HEK293 (cell line): ENCODE measurements around the gene TMEM243.

Source experiments
- CTCF ChIA-PET: fragments of 350-600 bp; formaldehyde crosslinking; extraction: SDS; loops from one replicate; lab custom pipeline; 2021; ENCODE audit warnings: antibody characterized with exemption; lab: Yijun Ruan, JAX
- POLR2A ChIA-PET: fragments of 300-600 bp; formaldehyde crosslinking; extraction: SDS; loops from one replicate; lab custom pipeline; 2020; ENCODE audit warnings: antibody characterized with exemption, inconsistent platforms; lab: Yijun Ruan, JAX
- H3K27ac ChIP-seq: fragments of 200-500 bp; sonication (Bioruptor generic); 2 replicates; pipeline ENCODE4 v1.5.1; 2014; ENCODE audit warnings: low read depth, low read length, control low read depth, inconsistent platforms; ENCODE audit errors: extremely low read depth
- H3K36me3 ChIP-seq, 2 experiments: fragments of 200-500 bp in 1 of 2; sonication (Bioruptor generic) in 1 of 2; 1 replicate in 1 of 2; 2 replicates in 1 of 2; pipeline ENCODE4 v1.5.1; 2014 to 2017; ENCODE audit warnings: inconsistent platforms in 2 of 2, low read length in 2 of 2; ENCODE audit not compliant: control insufficient read depth in 2 of 2, insufficient read depth in 1 of 2
- H3K4me1 ChIP-seq: fragments of 200-500 bp; sonication (Bioruptor generic); 2 replicates; pipeline ENCODE4 v1.5.1; 2014; ENCODE audit warnings: mild to moderate bottlenecking, low read length, inconsistent platforms; ENCODE audit not compliant: control insufficient read depth, insufficient read depth
- H3K4me3 ChIP-seq: 2 replicates; pipeline ENCODE4 v1.5.1; 2011; ENCODE audit warnings: low read depth, mild to moderate bottlenecking, control low read depth, low read length, moderate library complexity
- H3K9me3 ChIP-seq: fragments of 200-500 bp; sonication (Bioruptor generic); 2 replicates; pipeline ENCODE4 v1.5.1; 2014; ENCODE audit warnings: low read depth, low read length, inconsistent platforms; ENCODE audit not compliant: control insufficient read depth, insufficient read depth
- GLIS1 ChIP-seq: fragments of 450-650 bp; formaldehyde crosslinking; IDR thresholded peaks from 2 replicates; pipeline ENCODE4 v1.5.1; 2016; ENCODE audit warnings: missing biosample characterization, missing genetic modification characterization
- KLF1 ChIP-seq: fragments of 450-650 bp; formaldehyde crosslinking; IDR thresholded peaks from 2 replicates; pipeline ENCODE4 v1.5.1; 2016; ENCODE audit warnings: missing biosample characterization, missing genetic modification characterization
- KLF16 ChIP-seq: fragments of 450-650 bp; formaldehyde crosslinking; IDR thresholded peaks from 2 replicates; pipeline ENCODE4 v1.5.1; 2017; ENCODE audit warnings: missing biosample characterization, missing genetic modification characterization
- KLF8 ChIP-seq: fragments of 450-650 bp; formaldehyde crosslinking; IDR thresholded peaks from 2 replicates; pipeline ENCODE4 v1.5.1; 2016; ENCODE audit warnings: missing biosample characterization, missing genetic modification characterization
- OSR2 ChIP-seq: fragments of 450-650 bp; formaldehyde crosslinking; IDR thresholded peaks from 2 replicates; pipeline ENCODE4 v1.5.1; 2016; ENCODE audit warnings: missing biosample characterization, missing genetic modification characterization
- SP7 ChIP-seq: fragments of 450-650 bp; formaldehyde crosslinking; IDR thresholded peaks from 2 replicates; pipeline ENCODE4 v1.5.1; 2016; ENCODE audit warnings: missing biosample characterization, missing genetic modification characterization
- TRIM28 ChIP-seq: IDR thresholded peaks from 2 replicates; pipeline ENCODE4 v1.6.1; 2011; ENCODE audit warnings: low read length, control low read depth, borderline replicate concordance
- ZBTB8A ChIP-seq: fragments of 450-650 bp; formaldehyde crosslinking; IDR thresholded peaks from 2 replicates; pipeline ENCODE4 v1.5.1; 2016; ENCODE audit warnings: missing biosample characterization, missing genetic modification characterization
- ZNF10 ChIP-seq: fragments of 450-650 bp; formaldehyde crosslinking; IDR thresholded peaks from 2 replicates; pipeline ENCODE4 v1.5.1; 2017; ENCODE audit warnings: missing biosample characterization, missing genetic modification characterization
- ZNF133 ChIP-seq: fragments of 450-650 bp; formaldehyde crosslinking; IDR thresholded peaks from 2 replicates; pipeline ENCODE4 v1.5.1; 2016; ENCODE audit warnings: missing biosample characterization, missing genetic modification characterization
- ZNF138 ChIP-seq: fragments of 450-650 bp; formaldehyde crosslinking; IDR thresholded peaks from 2 replicates; pipeline ENCODE4 v1.5.1; 2016; ENCODE audit warnings: missing biosample characterization, missing genetic modification characterization, borderline replicate concordance
- ZNF175 ChIP-seq: fragments of 450-650 bp; formaldehyde crosslinking; IDR thresholded peaks from 2 replicates; pipeline ENCODE4 v1.5.1; 2016; ENCODE audit warnings: missing biosample characterization, missing genetic modification characterization
- ZNF2 ChIP-seq: fragments of 450-650 bp; formaldehyde crosslinking; IDR thresholded peaks from 2 replicates; pipeline ENCODE4 v1.5.1; 2016; ENCODE audit warnings: missing biosample characterization, missing genetic modification characterization
- ZNF23 ChIP-seq: fragments of 450-650 bp; formaldehyde crosslinking; IDR thresholded peaks from 2 replicates; pipeline ENCODE4 v1.5.1; 2016; ENCODE audit warnings: missing biosample characterization, missing genetic modification characterization, borderline replicate concordance
- ZNF274 ChIP-seq, 2 experiments: fragments of 200-500 bp in 1 of 2; fragments of 450-650 bp in 1 of 2; sonication (Bioruptor generic) in 1 of 2; formaldehyde crosslinking in 1 of 2; IDR thresholded peaks; 2 replicates each; pipeline versions ENCODE4 v1.5.1 to v1.6.1; 2014 to 2016; ENCODE audit warnings: borderline replicate concordance in 1 of 2, inconsistent platforms in 1 of 2, low read length in 1 of 2, missing biosample characterization in 1 of 2, missing genetic modification characterization in 1 of 2
- ZNF311 ChIP-seq: fragments of 450-650 bp; formaldehyde crosslinking; IDR thresholded peaks from 2 replicates; pipeline ENCODE4 v1.5.1; 2017; ENCODE audit warnings: missing biosample characterization, missing genetic modification characterization, borderline replicate concordance
- ZNF324 ChIP-seq: fragments of 450-650 bp; formaldehyde crosslinking; IDR thresholded peaks from 2 replicates; pipeline ENCODE4 v1.5.1; 2016; ENCODE audit warnings: missing biosample characterization, missing genetic modification characterization
- ZNF335 ChIP-seq: fragments of 450-650 bp; formaldehyde crosslinking; conservative IDR thresholded peaks from 2 replicates; pipeline ENCODE4 v1.5.1; 2016; ENCODE audit warnings: missing biosample characterization, missing genetic modification characterization
- ZNF394 ChIP-seq: fragments of 450-650 bp; formaldehyde crosslinking; IDR thresholded peaks from 2 replicates; pipeline ENCODE4 v1.5.1; 2016; ENCODE audit warnings: missing biosample characterization, missing genetic modification characterization, mild to moderate bottlenecking, moderate library complexity, borderline replicate concordance
- ZNF473 ChIP-seq: fragments of 450-650 bp; formaldehyde crosslinking; IDR thresholded peaks from 2 replicates; pipeline ENCODE4 v1.5.1; 2017; ENCODE audit warnings: missing biosample characterization, missing genetic modification characterization
- ZNF530 ChIP-seq: fragments of 450-650 bp; formaldehyde crosslinking; IDR thresholded peaks from 2 replicates; pipeline ENCODE4 v1.5.1; 2016; ENCODE audit warnings: low read depth, missing biosample characterization, missing genetic modification characterization
- ZNF660 ChIP-seq: fragments of 450-650 bp; IDR thresholded peaks from 2 replicates; pipeline ENCODE4 v1.5.1; 2018; ENCODE audit warnings: missing biosample characterization, mild to moderate bottlenecking, missing genetic modification characterization
- ZNF701 ChIP-seq: fragments of 450-650 bp; formaldehyde crosslinking; IDR thresholded peaks from 2 replicates; pipeline ENCODE4 v1.5.1; 2016; ENCODE audit warnings: missing biosample characterization, missing genetic modification characterization
- ZNF747 ChIP-seq: fragments of 450-650 bp; formaldehyde crosslinking; IDR thresholded peaks from 2 replicates; pipeline ENCODE4 v1.5.1; 2016; ENCODE audit warnings: missing biosample characterization, missing genetic modification characterization
- TF ChIP-seq, protein P1 (sequence below): fragments of 450-650 bp; formaldehyde crosslinking; IDR thresholded peaks from 2 replicates; pipeline ENCODE4 v1.5.1; 2016; ENCODE audit warnings: missing biosample characterization, missing genetic modification characterization

Gene TMEM243

DNA sequence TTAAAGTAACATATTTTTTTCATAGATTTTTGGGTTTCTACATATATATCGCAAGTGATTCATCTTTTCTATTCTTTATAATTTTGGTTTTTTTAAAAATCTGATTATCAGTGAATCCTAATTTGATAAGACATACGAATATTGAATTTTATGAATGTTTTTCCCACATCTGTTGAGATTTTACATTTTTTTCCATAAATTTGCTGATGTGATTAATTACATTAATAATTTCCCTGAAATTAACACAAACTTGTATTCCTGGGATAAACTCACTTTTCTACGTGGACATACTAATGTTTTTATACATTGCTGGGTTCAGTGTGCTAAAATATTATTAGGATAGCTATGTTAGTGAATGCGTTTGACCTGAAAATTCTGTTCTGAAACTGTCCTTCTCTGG, 41.2 kb downstream of the TMEM243 start:
- Histone ChIP-seq H3K4me1 (no peaks in the 10 kb centered on the region), H3K36me3 (peaks cover 58 to 76% of the 10 kb centered on the region in 2 experiments), H3K9me3 (no peaks in the 10 kb centered on the region), H3K27ac (no peak overlapping the region), H3K4me3 (no peak overlapping the region)
- TF ChIP-seq KLF8 (tag by site-specific recombination) = no peak
- no peak for TF ChIP-seq KLF16 (tag by site-specific recombination)
- TF ChIP-seq ZNF10 (tag by site-specific recombination) = no peak
- TF ChIP-seq, protein P1, sequence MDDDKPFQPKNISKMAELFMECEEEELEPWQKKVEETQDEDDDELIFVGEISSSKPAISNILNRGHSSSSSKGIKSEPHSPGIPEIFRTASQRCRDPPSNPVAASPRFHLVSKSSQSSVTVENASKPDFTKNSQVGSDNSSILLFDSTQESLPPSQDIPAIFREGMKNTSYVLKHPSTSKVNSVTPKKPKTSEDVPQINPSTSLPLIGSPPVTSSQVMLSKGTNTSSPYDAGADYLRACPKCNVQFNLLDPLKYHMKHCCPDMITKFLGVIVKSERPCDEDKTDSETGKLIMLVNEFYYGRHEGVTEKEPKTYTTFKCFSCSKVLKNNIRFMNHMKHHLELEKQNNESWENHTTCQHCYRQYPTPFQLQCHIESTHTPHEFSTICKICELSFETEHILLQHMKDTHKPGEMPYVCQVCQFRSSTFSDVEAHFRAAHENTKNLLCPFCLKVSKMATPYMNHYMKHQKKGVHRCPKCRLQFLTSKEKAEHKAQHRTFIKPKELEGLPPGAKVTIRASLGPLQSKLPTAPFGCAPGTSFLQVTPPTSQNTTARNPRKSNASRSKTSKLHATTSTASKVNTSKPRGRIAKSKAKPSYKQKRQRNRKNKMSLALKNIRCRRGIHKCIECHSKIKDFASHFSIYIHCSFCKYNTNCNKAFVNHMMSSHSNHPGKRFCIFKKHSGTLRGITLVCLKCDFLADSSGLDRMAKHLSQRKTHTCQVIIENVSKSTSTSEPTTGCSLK = no peak
- no peak for TF ChIP-seq ZNF311 (tag by site-specific recombination)
- no peak for TF ChIP-seq KLF1 (tag by site-specific recombination)
- no peak for TF ChIP-seq ZNF23 (tag by site-specific recombination)
- TF ChIP-seq TRIM28 = no peak
- no peak for TF ChIP-seq ZNF138 (tag by site-specific recombination)
- ChIA-PET CTCF (no interaction called here), POLR2A (no interaction called here)

DNA sequence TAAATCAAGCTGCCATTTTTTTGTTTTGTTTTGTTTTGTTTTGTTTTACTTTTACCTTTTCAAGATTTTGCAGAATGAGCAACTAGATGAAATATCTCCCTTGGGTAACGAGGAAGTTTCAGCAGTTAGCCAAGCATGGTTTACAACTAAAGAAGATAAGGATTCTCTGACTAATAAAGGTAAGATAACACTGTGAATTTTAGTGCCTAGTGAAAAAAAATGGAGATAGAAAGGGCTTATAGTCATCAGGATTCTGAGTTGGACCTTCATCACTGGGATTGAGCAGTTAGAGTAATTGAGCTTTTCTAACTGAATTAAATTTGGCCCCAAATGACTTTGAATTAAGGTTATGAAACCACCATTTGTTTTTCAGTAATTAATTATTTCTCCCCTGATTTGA, 46.1 kb downstream of the TMEM243 start:
- Histone ChIP-seq H3K36me3 (peaks cover 62 to 90% of the 10 kb centered on the region in 2 experiments), H3K4me3 (no peak overlapping the region), H3K4me1 (no peaks in the 10 kb centered on the region), H3K27ac (no peak overlapping the region), H3K9me3 (no peaks in the 10 kb centered on the region)
- ChIA-PET CTCF (interaction anchor here (1.0 kb wide), 1 partner anchor 10 kb away, joined by 4 read pairs; no protein-coding TSS in a partner anchor), POLR2A (no interaction called here)
- TF ChIP-seq OSR2 (tag by site-specific recombination) (no peak), ZNF274 (IDR thresholded peaks at IDR 0.05; ENCODE audit: low read length) (no peak), ZNF274 (tag by site-specific recombination; IDR thresholded peaks at IDR 0.05; ENCODE audit: borderline replicate concordance) (no peak), KLF1 (tag by site-specific recombination) (no peak), ZNF2 (no peak), ZNF394 (tag by site-specific recombination) (no peak), SP7 (tag by site-specific recombination) (no peak), ZNF747 (no peak), TRIM28 (no peak), GLIS1 (tag by site-specific recombination) (no peak), ZNF473 (tag by site-specific recombination) (no peak), ZNF530 (tag by site-specific recombination) (no peak), ZNF335 (tag by site-specific recombination) (no peak), ZNF175 (tag by site-specific recombination) (no peak), ZBTB8A (tag by site-specific recombination) (no peak), ZNF133 (tag by site-specific recombination) (no peak), ZNF701 (tag by site-specific recombination) (no peak), ZNF324 (no peak), ZNF660 (tag by site-specific recombination) (no peak)
- TF ChIP-seq, protein P1 = no peak
